Measurements from ENCODE around the gene SPSB4. TPM values are rescaled to one million over a fixed set of nuclear protein-coding genes. Genes with fewer than 3 reads are reported as not detected.

Gene SPSB4
- total RNA-seq, 6 experiments from 2014 or later = 0.62 to 1.0 (median 0.98) TPM; not detected in 3

GRCh38 chr3:141179983-141180382 lies 128.8 kb downstream of the SPSB4 start:
- TF ChIP-seq POLR2A (IDR thresholded peaks at IDR 0.05) (no peak), CTCF (IDR thresholded peaks at IDR 0.05) (no peak)
- H3K9me3 ChIP-seq = no peaks in the 10 kb centered on the region
- H3K27me3 ChIP-seq = no peaks in the 10 kb centered on the region
- H3K36me3 ChIP-seq = no peaks in the 10 kb centered on the region
- no peak overlapping the region for H3K4me3 ChIP-seq
- 75% methylated on average over 1 of the region's 1 CpG for WGBS (ENCODE audit: insufficient coverage, low coverage, low lambda C conversion rate, missing lambda C conversion rate)
- no peaks in the 10 kb centered on the region for H3K4me1 ChIP-seq
- no peak for DNase-seq
- intact Hi-C loops (cut with DNase I) = no loop called here
- H3K27ac ChIP-seq = no peak overlapping the region
- no peak for ATAC-seq

GRCh38 chr3:141181196-141181595 lies 130.0 kb downstream of the SPSB4 start:
- intact Hi-C loops (cut with DNase I) = no loop called here
- no peak overlapping the region for H3K4me3 ChIP-seq
- ATAC-seq = no peak
- H3K36me3 ChIP-seq = no peaks in the 10 kb centered on the region
- no peak for DNase-seq
- no peaks in the 10 kb centered on the region for H3K4me1 ChIP-seq
- WGBS (ENCODE audit: insufficient coverage, low coverage, low lambda C conversion rate, missing lambda C conversion rate) = 62% methylated on average over 4 of the region's 4 CpGs
- H3K9me3 ChIP-seq = no peaks in the 10 kb centered on the region
- H3K27me3 ChIP-seq = no peaks in the 10 kb centered on the region
- H3K27ac ChIP-seq = no peak overlapping the region
- TF ChIP-seq CTCF (IDR thresholded peaks at IDR 0.05) (no peak), POLR2A (IDR thresholded peaks at IDR 0.05) (no peak)

DNA sequence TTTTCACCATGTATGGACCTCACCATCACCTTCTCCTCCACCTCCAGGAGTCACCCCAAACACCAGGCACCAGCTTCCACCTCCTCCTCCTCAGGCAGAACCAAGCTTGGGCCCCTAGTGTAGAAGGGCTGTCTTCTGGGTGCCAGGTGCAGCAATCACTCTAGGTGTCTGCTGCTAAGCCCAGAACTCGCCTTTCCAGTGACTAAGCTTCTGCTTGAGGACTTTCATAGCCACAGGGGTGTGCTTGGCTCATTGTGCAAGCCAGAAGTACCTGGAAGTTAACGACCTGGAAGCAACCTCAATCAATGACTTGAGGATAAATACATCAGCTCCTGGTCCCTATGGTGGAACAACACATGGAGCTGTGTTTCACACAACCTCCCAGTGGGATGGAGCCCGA lies 130.7 kb downstream of the SPSB4 start:
- TF ChIP-seq CTCF (IDR thresholded peaks at IDR 0.05) (no peak), POLR2A (IDR thresholded peaks at IDR 0.05) (no peak)
- intact Hi-C loops (cut with DNase I) = no loop called here
- H3K4me3 ChIP-seq = no peak overlapping the region
- DNase-seq (no peak), ATAC-seq (no peak)
- H3K36me3 ChIP-seq = no peaks in the 10 kb centered on the region
- no peaks in the 10 kb centered on the region for H3K27me3 ChIP-seq
- no peak overlapping the region for H3K27ac ChIP-seq
- no peaks in the 10 kb centered on the region for H3K4me1 ChIP-seq
- H3K9me3 ChIP-seq = no peaks in the 10 kb centered on the region
- WGBS (ENCODE audit: insufficient coverage, low coverage, low lambda C conversion rate, missing lambda C conversion rate) = 47% methylated on average over 2 of the region's 3 CpGs

- Histone ChIP-seq H3K36me3 (no peaks in the 10 kb centered on the region), H3K27me3 (no peaks in the 10 kb centered on the region), H3K4me3 (no peak overlapping the region), H3K4me1 (no peaks in the 10 kb centered on the region), H3K27ac (no peak overlapping the region), H3K9me3 (no peaks in the 10 kb centered on the region)
- intact Hi-C loops (cut with DNase I) = no loop called here
- DNase-seq (no peak), ATAC-seq (no peak)
- 29% methylated on average over 2 of the region's 2 CpGs for WGBS (ENCODE audit: insufficient coverage, low coverage, low lambda C conversion rate, missing lambda C conversion rate)
- TF ChIP-seq POLR2A (IDR thresholded peaks at IDR 0.05) (no peak), CTCF (IDR thresholded peaks at IDR 0.05) (no peak)
Observed at GRCh38 chr3:141183606-141184005, 132.5 kb downstream of the SPSB4 start.

DNA sequence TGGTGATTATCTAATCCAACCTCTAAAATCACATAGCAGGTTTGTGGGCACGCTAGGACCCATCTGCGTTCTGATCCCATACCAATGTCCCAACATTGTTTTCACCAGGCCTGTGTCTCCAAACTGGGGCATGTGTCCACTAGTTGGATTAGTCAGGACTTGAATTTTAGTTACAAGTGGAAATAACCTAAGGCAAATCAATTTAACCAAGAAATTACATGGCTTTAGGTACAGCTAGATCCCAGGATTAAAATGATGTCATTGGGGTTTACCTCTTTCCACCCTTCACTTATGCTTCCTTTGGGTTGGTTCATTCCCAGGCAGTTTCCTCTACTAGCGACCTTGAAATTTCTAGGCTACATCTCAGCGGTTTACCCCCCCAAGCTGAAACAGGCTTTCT lies 133.3 kb downstream of the SPSB4 start:
- DNase-seq = no peak
- intact Hi-C loops (cut with DNase I) = no loop called here
- no peak for ATAC-seq
- Histone ChIP-seq H3K27ac (no peak overlapping the region), H3K4me1 (no peaks in the 10 kb centered on the region), H3K27me3 (no peaks in the 10 kb centered on the region), H3K9me3 (no peaks in the 10 kb centered on the region), H3K36me3 (no peaks in the 10 kb centered on the region), H3K4me3 (no peak overlapping the region)
- 43% methylated on average over 2 of the region's 4 CpGs for WGBS (ENCODE audit: insufficient coverage, low coverage, low lambda C conversion rate, missing lambda C conversion rate)
- TF ChIP-seq CTCF (IDR thresholded peaks at IDR 0.05) (no peak), POLR2A (IDR thresholded peaks at IDR 0.05) (no peak)
